ENCODE results near the gene LLPH. TPM values are rescaled to one million over a fixed set of nuclear protein-coding genes. Genes with fewer than 3 reads are reported as not detected.

The LLPH gene
- total RNA-seq, 1 experiment from 2014 or later, result 31.5 TPM

Other genes starting within 250 kb of the LLPH start
- gene TMBIM4, start 39.2 kb upstream of the LLPH start, total RNA-seq (2021), result 29.8 to 41.9 TPM (median 37.8 TPM) in 3 replicates
- 0.70 to 0.92 TPM (median 0.89 TPM) in 3 replicates for gene IRAK3, start 58.5 kb upstream of the LLPH start, total RNA-seq (2021)
- 9.7 to 12.5 TPM (median 10.2 TPM) in 3 replicates for gene HELB, start 171.7 kb upstream of the LLPH start, total RNA-seq (2021)

Measured in WTC11 (cell line).